ENCODE results near the gene HMCN1.

The HMCN1 gene

GRCh38 chr1:185837711-185838110 is 103.5 kb downstream of the HMCN1 start:
- no peak for TF ChIP-seq ZFX (IDR thresholded peaks at IDR 0.05; ENCODE audit: borderline replicate concordance)
- no peak for TF ChIP-seq CTCF (IDR thresholded peaks at IDR 0.05)
- H3K27ac ChIP-seq: no peak overlapping the region

GRCh38 chr1:185838111-185838510 is 103.9 kb downstream of the HMCN1 start:
- TF ChIP-seq CTCF (IDR thresholded peaks at IDR 0.05): no peak
- no peak for TF ChIP-seq ZFX (IDR thresholded peaks at IDR 0.05; ENCODE audit: borderline replicate concordance)
- no peak overlapping the region for H3K27ac ChIP-seq

- TF ChIP-seq CTCF (IDR thresholded peaks at IDR 0.05): no peak
- TF ChIP-seq ZFX (IDR thresholded peaks at IDR 0.05; ENCODE audit: borderline replicate concordance): no peak
- H3K27ac ChIP-seq: no peak overlapping the region
Observed at GRCh38 chr1:185840880-185841279, 106.7 kb downstream of the HMCN1 start.

- TF ChIP-seq ZFX (IDR thresholded peaks at IDR 0.05; ENCODE audit: borderline replicate concordance): no peak
- TF ChIP-seq CTCF (IDR thresholded peaks at IDR 0.05): no peak
- H3K27ac ChIP-seq: no peak overlapping the region
Observed at GRCh38 chr1:185843297-185843869, 109.2 kb downstream of the HMCN1 start.

GRCh38 chr1:185843986-185844385 is 109.8 kb downstream of the HMCN1 start:
- H3K27ac ChIP-seq: no peak overlapping the region
- TF ChIP-seq CTCF (IDR thresholded peaks at IDR 0.05): no peak
- TF ChIP-seq ZFX (IDR thresholded peaks at IDR 0.05; ENCODE audit: borderline replicate concordance): no peak

GRCh38 chr1:185846672-185847444 is 112.7 kb downstream of the HMCN1 start:
- TF ChIP-seq CTCF (IDR thresholded peaks at IDR 0.05) (no peak), ZFX (IDR thresholded peaks at IDR 0.05; ENCODE audit: borderline replicate concordance) (no peak)
- H3K27ac ChIP-seq: no peak overlapping the region

GRCh38 chr1:185849014-185849413 is 114.8 kb downstream of the HMCN1 start:
- no peak for TF ChIP-seq CTCF (IDR thresholded peaks at IDR 0.05)
- TF ChIP-seq ZFX (IDR thresholded peaks at IDR 0.05; ENCODE audit: borderline replicate concordance): no peak
- no peak overlapping the region for H3K27ac ChIP-seq

Data from 22Rv1 (cell line).